Measurements from ENCODE around the gene SACS. TPM values are rescaled to one million over a fixed set of nuclear protein-coding genes. Genes with fewer than 3 reads are reported as not detected.

The SACS gene
- total and polyA plus RNA-seq, 2 donors (not counting 3 experiments of a cell fraction or from before 2014, with no cell fraction given): 14.8 to 72.7 TPM

GRCh38 chr13:23443110-23443509, 9.6 kb upstream of the SACS start:
- intact Hi-C loops (cut with micrococcal nuclease): no loop called here
- Histone ChIP-seq H3K4me2 (ENCODE audit: insufficient read depth, low read length) (no peak overlapping the region), H3K9me3 (replicated peaks; ENCODE audit: control insufficient read depth, insufficient read depth, low read length) (no peaks in the 10 kb centered on the region), H2AFZ (ENCODE audit: low read depth, low read length) (no peak overlapping the region), H3K9me1 (replicated peaks; ENCODE audit: control insufficient read depth, extremely low read depth, insufficient read depth, low read length) (no peaks in the 10 kb centered on the region), H3K27ac (ENCODE audit: insufficient read depth, low read depth, low read length) (no peak overlapping the region), H3K9ac (replicated peaks; ENCODE audit: extremely low read depth, insufficient read depth, low read length) (no peak overlapping the region), H4K20me1 (replicated peaks; ENCODE audit: control insufficient read depth, extremely low read depth, insufficient read depth, low read length) (no peaks in the 10 kb centered on the region), H3K4me1 (ENCODE audit: control insufficient read depth, extremely low read depth, insufficient read depth, low read length) (no peaks in the 10 kb centered on the region), H3K27me3 (ENCODE audit: control insufficient read depth in 2 of 2, insufficient read depth in 2 of 2, low read length in 2 of 2) (no peaks in the 10 kb centered on the region), H3K4me3 (replicated peaks in 1 of 3; ENCODE audit: insufficient read depth in 1 of 3, low read depth in 1 of 3, low read length in 3 of 3) (no peak overlapping the region), H3K79me2 (ENCODE audit: control insufficient read depth, insufficient read depth, low read length) (no peaks in the 10 kb centered on the region), H3K36me3 (ENCODE audit: control insufficient read depth in 2 of 2, extremely low read depth in 1 of 2, insufficient read depth in 2 of 2, low read length in 2 of 2) (no peaks in the 10 kb centered on the region)
- POLR2A ChIA-PET: no interaction called here
- dilution Hi-C loops (cut with MboI; ENCODE audit: extremely low pct_ligation_motif_present, low sequenced_read_pairs): no loop called here
- FAIRE-seq (no peak), DNase-seq (ENCODE audit: low read depth, low spot score) (no peak)
- CTCF ChIA-PET: interaction anchor here (0.5 kb wide), 1 partner anchor 60 kb away, joined by 3 read pairs; no protein-coding TSS in a partner anchor
- no TSS peak for BruUV-seq (replicated peaks)
- TF ChIP-seq POLR2AphosphoS5 (IDR thresholded peaks at IDR 0.05; ENCODE audit: insufficient read depth, low read depth, low read length) (no peak), FOS (IDR thresholded peaks at IDR 0.05; ENCODE audit: borderline replicate concordance, insufficient read depth, low read length) (no peak), GATA2 (IDR thresholded peaks at IDR 0.05; ENCODE audit: insufficient read depth, insufficient read length, low read depth, low read length) (no peak), POLR2A (IDR thresholded peaks at IDR 0.05; ENCODE audit: low read depth, low read length) (no peak), MYC (IDR thresholded peaks at IDR 0.05; ENCODE audit: low read depth, low read length) (no peak), JUN (IDR thresholded peaks at IDR 0.05; ENCODE audit: borderline replicate concordance, insufficient read depth, insufficient read length, low read depth) (no peak), EZH2 (IDR thresholded peaks at IDR 0.05; ENCODE audit: borderline replicate concordance, low read depth, low read length, severe bottlenecking) (no peak)
- TF ChIP-seq, protein P1, sequence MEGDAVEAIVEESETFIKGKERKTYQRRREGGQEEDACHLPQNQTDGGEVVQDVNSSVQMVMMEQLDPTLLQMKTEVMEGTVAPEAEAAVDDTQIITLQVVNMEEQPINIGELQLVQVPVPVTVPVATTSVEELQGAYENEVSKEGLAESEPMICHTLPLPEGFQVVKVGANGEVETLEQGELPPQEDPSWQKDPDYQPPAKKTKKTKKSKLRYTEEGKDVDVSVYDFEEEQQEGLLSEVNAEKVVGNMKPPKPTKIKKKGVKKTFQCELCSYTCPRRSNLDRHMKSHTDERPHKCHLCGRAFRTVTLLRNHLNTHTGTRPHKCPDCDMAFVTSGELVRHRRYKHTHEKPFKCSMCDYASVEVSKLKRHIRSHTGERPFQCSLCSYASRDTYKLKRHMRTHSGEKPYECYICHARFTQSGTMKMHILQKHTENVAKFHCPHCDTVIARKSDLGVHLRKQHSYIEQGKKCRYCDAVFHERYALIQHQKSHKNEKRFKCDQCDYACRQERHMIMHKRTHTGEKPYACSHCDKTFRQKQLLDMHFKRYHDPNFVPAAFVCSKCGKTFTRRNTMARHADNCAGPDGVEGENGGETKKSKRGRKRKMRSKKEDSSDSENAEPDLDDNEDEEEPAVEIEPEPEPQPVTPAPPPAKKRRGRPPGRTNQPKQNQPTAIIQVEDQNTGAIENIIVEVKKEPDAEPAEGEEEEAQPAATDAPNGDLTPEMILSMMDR (IDR thresholded peaks at IDR 0.05; ENCODE audit: extremely low read depth in 1 of 2, insufficient read depth in 1 of 2, low read depth in 1 of 2, low read length in 2 of 2): no peak
- TF ChIP-seq, protein P2, sequence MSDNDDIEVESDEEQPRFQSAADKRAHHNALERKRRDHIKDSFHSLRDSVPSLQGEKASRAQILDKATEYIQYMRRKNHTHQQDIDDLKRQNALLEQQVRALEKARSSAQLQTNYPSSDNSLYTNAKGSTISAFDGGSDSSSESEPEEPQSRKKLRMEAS (IDR thresholded peaks at IDR 0.05; ENCODE audit: insufficient read depth, insufficient read length): no peak
